Liver (tissue), 9 donors: ENCODE measurements around the gene PCP4L1. TPM values are rescaled to one million over a fixed set of nuclear protein-coding genes. Genes with fewer than 3 reads are reported as not detected.

Source experiments
- DNase-seq: peaks from one replicate; pipeline ENCODE4 v3.0.0-alpha.2; 2017; ENCODE audit warnings: low spot score
- H3K27ac ChIP-seq, 2 donors: one replicate each; pipeline ENCODE4 v1.7.0; 2013; ENCODE audit warnings: inconsistent platforms in 2 of 2, low read length in 2 of 2, control low read depth in 1 of 2, low read depth in 1 of 2, mild to moderate bottlenecking in 1 of 2
- H3K27me3 ChIP-seq, 4 donors: one replicate each; pipeline versions ENCODE4 v1.6.1 to v1.7.0; 2013; ENCODE audit warnings: low read length in 3 of 4, inconsistent platforms in 1 of 4, mild to moderate bottlenecking in 1 of 4, moderate library complexity in 1 of 4; ENCODE audit not compliant: control insufficient read depth in 4 of 4, insufficient read depth in 4 of 4
- H3K36me3 ChIP-seq, 4 donors: one replicate each; pipeline versions ENCODE4 v1.6.1 to v1.7.0; 2013; ENCODE audit warnings: low read length in 3 of 4, mild to moderate bottlenecking in 3 of 4, low read depth in 1 of 4, moderate library complexity in 1 of 4; ENCODE audit not compliant: control insufficient read depth in 4 of 4, insufficient read depth in 3 of 4
- H3K4me1 ChIP-seq, 4 donors: one replicate each; pipeline versions ENCODE4 v1.6.1 to v1.7.0; 2013; ENCODE audit warnings: low read length in 3 of 4, mild to moderate bottlenecking in 3 of 4, moderate library complexity in 1 of 4; ENCODE audit not compliant: control insufficient read depth in 4 of 4, insufficient read depth in 4 of 4
- H3K4me3 ChIP-seq, 3 donors: one replicate each; pipeline versions ENCODE4 v1.6.1 to v1.7.0; 2013; ENCODE audit warnings: low read length in 3 of 3, control low read depth in 1 of 3, low read depth in 1 of 3, mild to moderate bottlenecking in 1 of 3
- H3K9ac ChIP-seq, 2 donors: one replicate each; pipeline ENCODE4 v1.7.0; 2013; ENCODE audit warnings: low read length in 2 of 2, mild to moderate bottlenecking in 2 of 2, moderate library complexity in 2 of 2, control low read depth in 1 of 2, low read depth in 1 of 2
- H3K9me3 ChIP-seq, 4 donors: one replicate each; pipeline versions ENCODE4 v1.6.1 to v1.7.0; 2013; ENCODE audit warnings: low read length in 3 of 4; ENCODE audit not compliant: control insufficient read depth in 4 of 4
- ATF3 ChIP-seq: IDR thresholded peaks from 2 replicates; pipeline ENCODE4 v1.6.1; 2016; ENCODE audit warnings: antibody characterized with exemption
- EGR1 ChIP-seq, 2 donors: IDR thresholded peaks; 2 replicates each; pipeline ENCODE4 v1.6.1; 2016 to 2018; ENCODE audit warnings: antibody characterized with exemption in 2 of 2, low read depth in 2 of 2
- FOXA1 ChIP-seq: IDR thresholded peaks from 2 replicates; pipeline ENCODE4 v1.6.1; 2016; ENCODE audit warnings: antibody characterized with exemption
- FOXA2 ChIP-seq: IDR thresholded peaks from 2 replicates; pipeline ENCODE4 v1.6.1; 2016; ENCODE audit warnings: antibody characterized with exemption
- GABPA ChIP-seq, 2 donors: IDR thresholded peaks in 1 of 2; conservative IDR thresholded peaks in 1 of 2; 2 replicates each; pipeline ENCODE4 v1.6.1; 2016; ENCODE audit warnings: antibody characterized with exemption in 2 of 2, mild to moderate bottlenecking in 1 of 2, moderate library complexity in 1 of 2
- HNF4A ChIP-seq, 2 donors: conservative IDR thresholded peaks; 2 replicates each; pipeline ENCODE4 v1.6.1; 2016; ENCODE audit warnings: antibody characterized with exemption in 2 of 2, mild to moderate bottlenecking in 2 of 2
- JUND ChIP-seq, 2 donors: IDR thresholded peaks; 2 replicates each; pipeline ENCODE4 v1.6.1; 2016; ENCODE audit warnings: antibody characterized with exemption in 2 of 2
- NR2F2 ChIP-seq: IDR thresholded peaks from 2 replicates; pipeline ENCODE4 v1.6.1; 2016; ENCODE audit warnings: antibody characterized with exemption
- RAD21 ChIP-seq, 2 donors: IDR thresholded peaks; 2 replicates each; pipeline ENCODE4 v1.6.1; 2016; ENCODE audit warnings: antibody characterized with exemption in 2 of 2, mild to moderate bottlenecking in 2 of 2
- RXRA ChIP-seq, 2 donors: IDR thresholded peaks; 2 replicates each; pipeline ENCODE4 v1.6.1; 2017 to 2018; ENCODE audit warnings: antibody characterized with exemption in 2 of 2, mild to moderate bottlenecking in 1 of 2
- SP1 ChIP-seq: IDR thresholded peaks from 2 replicates; pipeline ENCODE4 v1.6.1; 2018; ENCODE audit warnings: antibody characterized with exemption, mild to moderate bottlenecking
- TAF1 ChIP-seq: conservative IDR thresholded peaks from 2 replicates; pipeline ENCODE4 v1.6.1; 2016; ENCODE audit warnings: antibody characterized with exemption, mild to moderate bottlenecking
- YY1 ChIP-seq: IDR thresholded peaks from 2 replicates; pipeline ENCODE4 v1.6.1; 2016; ENCODE audit warnings: antibody characterized with exemption, mild to moderate bottlenecking
- WGBS: extraction: QIAGEN DNeasy Blood & Tissue Kit; methylation state at CpG from one replicate; pipeline ENCODE4 v1.1.7; 2013; 5-methylcytosine and 5-hydroxymethylcytosine counted together
- polyA plus RNA-seq, 2 donors: library from polyadenylated mRNA; stranded (reverse) in 1 of 2; unstranded in 1 of 2; fragments of 200-250 nt in 1 of 2; fragments of >200 nt in 1 of 2; fragmentation: Nextera tagmentation in 1 of 2; extraction: Ambion mirVana in 1 of 2; gene quantifications; one replicate each; pipeline versions ENCODE4 v1.2.1 to v1.2.3, GENCODE V29; 2013 to 2015
- total RNA-seq, 2 donors: library from RNA; depleted of rRNA; stranded (reverse); fragments of >200 nt; gene quantifications; one replicate each; pipeline ENCODE4 v1.2.3, GENCODE V29; 2014
- TF ChIP-seq, protein P1 (sequence below): fragments of 150-350 bp; IDR thresholded peaks from 2 replicates; pipeline ENCODE4 v1.5.1; 2017; ENCODE audit warnings: improper control_type of control experiment, low read depth, low read length; ENCODE audit not compliant: missing input control
- TF ChIP-seq, protein P2 (sequence below): IDR thresholded peaks from 2 replicates; pipeline ENCODE4 v1.6.1; 2016; ENCODE audit warnings: antibody characterized with exemption
- donor health status: healthy.
- donor health status: healthy.
- donor health status: healthy.
- donor health status: healthy.
- donor health status: healthy.

The PCP4L1 gene
- total and polyA plus RNA-seq, 4 donors, result 1.1 to 8.7 (median 5.0) TPM

DNA sequence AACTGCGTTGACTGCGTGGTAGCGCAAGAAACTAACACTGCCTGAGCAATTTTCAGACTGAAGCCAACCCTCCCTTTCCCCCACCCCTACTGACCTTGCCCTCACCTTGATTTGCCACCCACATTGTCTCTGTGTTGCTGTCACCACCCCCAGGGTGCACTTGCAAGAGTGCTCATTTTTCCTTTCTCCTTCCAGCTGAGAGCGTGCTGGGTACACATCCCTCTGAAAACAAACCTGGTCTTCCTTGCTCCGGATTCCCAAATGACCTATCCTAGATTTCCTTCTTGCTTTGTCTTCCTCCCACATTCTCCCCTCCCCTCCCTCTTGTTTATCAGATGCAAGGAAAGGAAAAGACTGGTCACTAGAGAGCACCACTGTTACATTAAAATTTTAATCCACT lies 27.0 kb downstream of the PCP4L1 start:
- Histone ChIP-seq H3K4me1 (no peaks in the 10 kb centered on the region), H3K27me3 (no peaks in the 10 kb centered on the region), H3K9me3 (no peaks in the 10 kb centered on the region), H3K27ac (no peak overlapping the region), H3K4me3 (no peak overlapping the region), H3K9ac (no peak overlapping the region), H3K36me3 (no peaks in the 10 kb centered on the region)
- no peak for TF ChIP-seq RAD21 (IDR thresholded peaks at IDR 0.05)
- no peak for TF ChIP-seq RXRA (IDR thresholded peaks at IDR 0.05)
- no peak for TF ChIP-seq EGR1 (IDR thresholded peaks at IDR 0.05; ENCODE audit: low read depth in 2 of 2)
- TF ChIP-seq, protein P1, sequence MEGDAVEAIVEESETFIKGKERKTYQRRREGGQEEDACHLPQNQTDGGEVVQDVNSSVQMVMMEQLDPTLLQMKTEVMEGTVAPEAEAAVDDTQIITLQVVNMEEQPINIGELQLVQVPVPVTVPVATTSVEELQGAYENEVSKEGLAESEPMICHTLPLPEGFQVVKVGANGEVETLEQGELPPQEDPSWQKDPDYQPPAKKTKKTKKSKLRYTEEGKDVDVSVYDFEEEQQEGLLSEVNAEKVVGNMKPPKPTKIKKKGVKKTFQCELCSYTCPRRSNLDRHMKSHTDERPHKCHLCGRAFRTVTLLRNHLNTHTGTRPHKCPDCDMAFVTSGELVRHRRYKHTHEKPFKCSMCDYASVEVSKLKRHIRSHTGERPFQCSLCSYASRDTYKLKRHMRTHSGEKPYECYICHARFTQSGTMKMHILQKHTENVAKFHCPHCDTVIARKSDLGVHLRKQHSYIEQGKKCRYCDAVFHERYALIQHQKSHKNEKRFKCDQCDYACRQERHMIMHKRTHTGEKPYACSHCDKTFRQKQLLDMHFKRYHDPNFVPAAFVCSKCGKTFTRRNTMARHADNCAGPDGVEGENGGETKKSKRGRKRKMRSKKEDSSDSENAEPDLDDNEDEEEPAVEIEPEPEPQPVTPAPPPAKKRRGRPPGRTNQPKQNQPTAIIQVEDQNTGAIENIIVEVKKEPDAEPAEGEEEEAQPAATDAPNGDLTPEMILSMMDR, result no peak
- no peak for TF ChIP-seq NR2F2
- TF ChIP-seq, protein P2, sequence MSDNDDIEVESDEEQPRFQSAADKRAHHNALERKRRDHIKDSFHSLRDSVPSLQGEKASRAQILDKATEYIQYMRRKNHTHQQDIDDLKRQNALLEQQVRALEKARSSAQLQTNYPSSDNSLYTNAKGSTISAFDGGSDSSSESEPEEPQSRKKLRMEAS, result no peak
- TF ChIP-seq HNF4A (conservative IDR thresholded peaks at IDR 0.05), result no peak
- no peak for TF ChIP-seq GABPA (IDR thresholded peaks at IDR 0.05 in 1 of 2, conservative IDR thresholded peaks at IDR 0.05 in 1 of 2)
- TF ChIP-seq JUND (IDR thresholded peaks at IDR 0.05), result no peak
- TF ChIP-seq YY1, result no peak
- TF ChIP-seq ATF3, result no peak
- TF ChIP-seq TAF1, result no peak
- WGBS, result 92% methylated on average over 5 of the region's 5 CpGs
- no peak for DNase-seq

DNA sequence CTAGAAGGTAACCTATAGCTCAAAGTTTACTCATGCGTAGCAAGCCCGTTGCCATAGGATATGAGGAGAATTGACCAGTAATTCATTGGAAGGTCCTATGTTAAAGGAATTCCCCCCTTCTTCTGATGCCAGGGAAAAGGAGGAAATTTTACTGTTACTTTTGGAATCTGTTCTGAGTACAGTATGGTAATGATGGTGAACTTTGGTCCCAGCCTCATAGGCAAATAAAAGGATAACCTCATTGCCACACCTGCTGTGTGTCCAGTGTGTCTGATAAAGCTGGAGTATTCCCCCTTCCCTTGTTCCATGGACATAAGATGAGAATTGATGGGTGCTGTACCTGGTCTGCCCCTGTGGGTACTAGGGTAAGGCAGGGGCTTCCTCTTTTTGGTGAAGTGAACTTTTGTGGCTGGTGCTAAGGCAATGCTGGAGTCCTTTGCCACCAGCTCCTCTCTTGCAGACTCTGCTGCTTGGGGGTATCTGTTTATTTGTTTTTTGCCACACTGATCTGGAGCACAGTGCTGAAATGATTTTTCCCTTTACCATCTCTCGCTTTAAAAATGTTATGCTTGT lies 29.0 kb downstream of the PCP4L1 start:
- H3K36me3 ChIP-seq, result no peaks in the 10 kb centered on the region
- WGBS, result 87% methylated on average over 3 of the region's 3 CpGs
- DNase-seq, result no peak
- no peak overlapping the region for H3K27ac ChIP-seq
- no peak overlapping the region for H3K4me3 ChIP-seq
- H3K27me3 ChIP-seq, result no peaks in the 10 kb centered on the region
- no peaks in the 10 kb centered on the region for H3K9me3 ChIP-seq
- peaks cover 0 to 2% (median 0%) of the 10 kb centered on the region in 4 donors for H3K4me1 ChIP-seq
- no peak overlapping the region for H3K9ac ChIP-seq
- TF ChIP-seq, protein P1, result no peak
- TF ChIP-seq HNF4A (conservative IDR thresholded peaks at IDR 0.05), result peak in 1 of 2 donors; percentile 58

GRCh38 chr1:161290779-161291178 lies 32.2 kb downstream of the PCP4L1 start:
- no peak for DNase-seq
- Histone ChIP-seq H3K4me1 (peaks cover 0 to 2% (median 0%) of the 10 kb centered on the region in 4 donors), H3K36me3 (no peaks in the 10 kb centered on the region), H3K9ac (no peak overlapping the region), H3K9me3 (no peaks in the 10 kb centered on the region), H3K27ac (no peak overlapping the region), H3K27me3 (no peaks in the 10 kb centered on the region), H3K4me3 (no peak overlapping the region)
- no peak for TF ChIP-seq HNF4A (conservative IDR thresholded peaks at IDR 0.05)
- no peak for TF ChIP-seq FOXA2
- no peak for TF ChIP-seq RAD21 (IDR thresholded peaks at IDR 0.05)
- TF ChIP-seq ATF3, result no peak
- no peak for TF ChIP-seq RXRA (IDR thresholded peaks at IDR 0.05)
- no peak for TF ChIP-seq FOXA1
- TF ChIP-seq, protein P1, result no peak
- TF ChIP-seq EGR1 (IDR thresholded peaks at IDR 0.05; ENCODE audit: low read depth in 2 of 2), result no peak
- no peak for TF ChIP-seq SP1
- no peak for TF ChIP-seq TAF1
- 73% methylated on average over 1 of the region's 1 CpG for WGBS
